Peyer's patch (tissue), 4 donors: ENCODE data around the gene ARIH2.

ENCODE experiments used
- CTCF ChIP-seq, 6 experiments: fragments of 450-650 bp in 4 of 6; fragments of 200-600 bp in 2 of 6; sonication (generic) in 1 of 6; IDR thresholded peaks; one replicate each; pipeline ENCODE4 v1.5.1; 2017 to 2019; ENCODE audit warnings: antibody characterized with exemption in 6 of 6, mild to moderate bottlenecking in 3 of 6, moderate library complexity in 1 of 6
- POLR2A ChIP-seq, 2 donors: fragments of 450-650 bp; IDR thresholded peaks; one replicate each; pipeline ENCODE4 v1.5.1; 2017; ENCODE audit warnings: antibody characterized with exemption in 2 of 2, mild to moderate bottlenecking in 2 of 2, moderate library complexity in 2 of 2

DNA sequence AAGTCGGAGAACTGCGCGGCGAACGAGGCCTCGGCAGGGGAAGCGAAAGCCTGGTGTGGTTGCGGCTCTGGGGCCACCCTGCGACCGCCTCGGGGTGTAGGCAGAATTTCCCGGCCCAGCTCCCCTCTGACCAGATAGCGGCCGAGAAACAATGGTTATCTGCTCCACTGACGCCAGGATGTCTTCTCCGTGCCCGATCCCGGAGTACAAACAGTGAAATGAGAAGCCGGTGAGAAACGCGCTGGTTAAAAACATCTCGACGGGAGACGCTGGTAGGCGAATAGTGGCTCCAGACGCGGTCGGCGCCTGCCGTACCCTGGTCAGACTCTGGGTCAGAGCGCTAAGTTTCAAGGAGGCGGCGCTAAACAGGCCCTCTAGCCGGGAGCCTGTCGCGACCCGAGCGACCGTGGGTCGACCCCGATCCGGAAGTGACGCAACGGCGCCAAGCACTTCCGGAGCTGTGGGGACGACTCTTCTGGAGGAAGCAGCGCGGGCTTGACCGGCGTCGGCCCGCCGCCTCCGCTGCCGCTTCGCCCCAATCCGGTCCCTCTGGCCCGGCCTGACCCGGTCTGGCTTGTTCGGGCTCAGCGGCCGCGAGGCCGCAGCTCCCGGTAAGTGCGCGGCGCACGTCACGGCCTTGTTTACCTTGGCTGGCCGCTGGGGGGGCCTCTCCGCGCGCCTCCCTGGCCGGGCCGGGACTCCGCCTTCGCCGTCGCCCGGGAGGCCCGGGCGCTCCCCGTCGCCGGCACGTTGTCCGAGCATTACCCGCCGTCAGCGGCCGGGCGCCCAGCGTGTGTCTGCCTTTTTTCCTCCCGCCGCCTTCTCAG lies at the start of gene ARIH2:
- peak; percentile 81 to 84 for TF ChIP-seq POLR2A (IDR thresholded peaks at IDR 0.05)
- peak in 3 of 6 experiments; percentile 22 to 37 (median 30) for TF ChIP-seq CTCF (IDR thresholded peaks at IDR 0.05)
